DMS 273 (cell line): ENCODE results near the gene AKTIP.
"Not testable (repeated sequence)": the region's sequence is repeated elsewhere in the genome, so short reads cannot be mapped to it uniquely, and the experiment has no call there.

Source experiments
- DNase-seq: peaks from one replicate; lab custom pipeline; 2025; ENCODE audit not compliant: unreplicated experiment; lab: John Stamatoyannopoulos, UW

AKTIP gene

GRCh38 chr16:53502331-53503269 lies at the start of gene AKTIP:
Gene AKTIP (minus strand): TSS chr16:53503209. CDS start chr16:53500259, 2,950 bp downstream.
- DNase-seq, result peak; percentile 50

GRCh38 chr16:53549970-53550690 lies 47.1 kb upstream of the AKTIP start:
- peak; percentile 93 for DNase-seq

GRCh38 chr16:53546988-53547391 lies 44.0 kb upstream of the AKTIP start:
- no peak for DNase-seq

- no peak for DNase-seq
Observed at GRCh38 chr16:53545433-53545832, 42.4 kb upstream of the AKTIP start.

- DNase-seq, result no peak
Observed at GRCh38 chr16:53542283-53542682, 39.3 kb upstream of the AKTIP start.

- DNase-seq, result no peak
Observed at GRCh38 chr16:53541326-53541725, 38.3 kb upstream of the AKTIP start.

GRCh38 chr16:53539759-53540718 lies 37.0 kb upstream of the AKTIP start:
- DNase-seq, result not testable (repeated sequence)

GRCh38 chr16:53539346-53539745 lies 36.3 kb upstream of the AKTIP start:
- DNase-seq, result not testable (repeated sequence)

- no peak for DNase-seq
Observed at GRCh38 chr16:53537626-53538025, 34.6 kb upstream of the AKTIP start.

GRCh38 chr16:53534206-53534605 lies 31.2 kb upstream of the AKTIP start:
- no peak for DNase-seq

- DNase-seq, result no peak
Observed at GRCh38 chr16:53530741-53531140, 27.7 kb upstream of the AKTIP start.

GRCh38 chr16:53530046-53530445 lies 27.0 kb upstream of the AKTIP start:
- DNase-seq, result no peak

GRCh38 chr16:53529513-53529912 lies 26.5 kb upstream of the AKTIP start:
- no peak for DNase-seq

GRCh38 chr16:53528797-53529196 lies 25.8 kb upstream of the AKTIP start:
- DNase-seq, result no peak

GRCh38 chr16:53523971-53524548 lies 21.1 kb upstream of the AKTIP start:
- DNase-seq, result no peak

GRCh38 chr16:53523126-53523804 lies 20.3 kb upstream of the AKTIP start:
- no peak for DNase-seq

- DNase-seq, result no peak
Observed at GRCh38 chr16:53519417-53520091, 16.5 kb upstream of the AKTIP start.

GRCh38 chr16:53518550-53519416 lies 15.8 kb upstream of the AKTIP start:
- DNase-seq, result no peak
